DOHH2 (cell line): ENCODE results near the gene DONSON.
A peak's percentile ranks its signal among the peaks of the same experiment; 100 is the strongest.
"Not testable (repeated sequence)": the region's sequence is repeated elsewhere in the genome, so short reads cannot be mapped to it uniquely, and the experiment has no call there.

Experiments used
- H3F3A ChIP-seq: fragments of 200-600 bp; sonication (generic), shearing (Covaris generic); 2 replicates; pipeline ENCODE4 v1.6.0; 2016; ENCODE audit warnings: antibody characterized with exemption, mild to moderate bottlenecking; ENCODE audit not compliant: control insufficient read depth, insufficient read depth
- H3K27ac ChIP-seq: fragments of 200-600 bp; sonication (generic); 2 replicates; pipeline ENCODE4 v1.5.1; 2014; ENCODE audit warnings: low read depth, mild to moderate bottlenecking, low read length, moderate library complexity
- H3K27me3 ChIP-seq: fragments of 200-600 bp; sonication (generic); 2 replicates; pipeline ENCODE4 v1.6.1; 2014; ENCODE audit warnings: mild to moderate bottlenecking, low read length, mixed read lengths; ENCODE audit not compliant: control insufficient read depth
- H3K36me3 ChIP-seq: fragments of 200-600 bp; sonication (generic); 2 replicates; pipeline ENCODE4 v1.6.1; 2014; ENCODE audit warnings: mild to moderate bottlenecking, low read length, moderate library complexity, mixed read lengths; ENCODE audit not compliant: control insufficient read depth
- H3K4me1 ChIP-seq: fragments of 200-600 bp; sonication (generic); 2 replicates; pipeline ENCODE4 v1.6.1; 2014; ENCODE audit warnings: mild to moderate bottlenecking, low read length, mixed read lengths; ENCODE audit not compliant: control insufficient read depth
- H3K4me2 ChIP-seq: fragments of 200-600 bp; sonication (generic); 2 replicates; pipeline ENCODE4 v1.6.0; 2014; ENCODE audit warnings: mild to moderate bottlenecking, low read length, moderate library complexity
- H3K4me3 ChIP-seq: fragments of 200-600 bp; sonication (generic); 2 replicates; pipeline ENCODE4 v1.5.1; 2014; ENCODE audit warnings: mild to moderate bottlenecking, low read length, mixed read lengths
- H3K79me2 ChIP-seq: fragments of 200-600 bp; sonication (generic); 2 replicates; pipeline ENCODE4 v1.6.1; 2014; ENCODE audit warnings: mild to moderate bottlenecking, low read length, mixed read lengths; ENCODE audit not compliant: control insufficient read depth
- H3K9me2 ChIP-seq: fragments of 200-600 bp; sonication (generic); replicated peaks from 2 replicates; pipeline ENCODE4 v1.6.1; 2014; ENCODE audit warnings: mild to moderate bottlenecking, low read length, mixed read lengths; ENCODE audit not compliant: control insufficient read depth
- H3K9me3 ChIP-seq: fragments of 200-600 bp; sonication (generic); 2 replicates; pipeline ENCODE4 v1.6.1; 2014; ENCODE audit warnings: antibody characterized with exemption, low read length, mixed read lengths; ENCODE audit not compliant: control insufficient read depth, insufficient read depth
- H4K20me1 ChIP-seq: fragments of 200-600 bp; sonication (generic); 2 replicates; pipeline ENCODE4 v1.6.0; 2014; ENCODE audit warnings: low read depth, mild to moderate bottlenecking, antibody characterized with exemption, low read length, moderate library complexity; ENCODE audit not compliant: control insufficient read depth, insufficient read depth
- CTCF ChIP-seq: fragments of 200-600 bp; sonication (generic); IDR thresholded peaks from one replicate; pipeline ENCODE4 v1.5.1; 2014; ENCODE audit warnings: antibody characterized with exemption, mild to moderate bottlenecking, low read depth, low read length; ENCODE audit not compliant: poor library complexity, severe bottlenecking
- EZH2phosphoT487 ChIP-seq: fragments of 200-600 bp; sonication (generic); IDR thresholded peaks from 2 replicates; pipeline ENCODE4 v1.6.1; 2017; ENCODE audit warnings: borderline replicate concordance, mild to moderate bottlenecking, antibody characterized with exemption, low read length, moderate library complexity, mixed read lengths

Gene DONSON

GRCh38 chr21:33578959-33579542 is 9.4 kb downstream of the DONSON start:
- no peak overlapping the region for H3K4me3 ChIP-seq
- H3K27me3 ChIP-seq = no peaks in the 10 kb centered on the region
- no peaks in the 10 kb centered on the region for H3K9me3 ChIP-seq
- peaks cover 84% of the 10 kb centered on the region for H3K36me3 ChIP-seq
- no peaks in the 10 kb centered on the region for H3K4me1 ChIP-seq
- 0 out of 2 replicates have a peak overlapping the region, but pooled peaks have one; percentile 6 for H3K27ac ChIP-seq
- TF ChIP-seq CTCF = no peak
- no peak for TF ChIP-seq EZH2phosphoT487
- no peaks in the 10 kb centered on the region for H3K79me2 ChIP-seq
- no peaks in the 10 kb centered on the region for H4K20me1 ChIP-seq
- no peaks in the 10 kb centered on the region for H3K9me2 ChIP-seq
- peaks cover 55% of the 10 kb centered on the region for H3F3A ChIP-seq
- no peak overlapping the region for H3K4me2 ChIP-seq

GRCh38 chr21:33578214-33578613 is 10.3 kb downstream of the DONSON start:
- no peaks in the 10 kb centered on the region for H4K20me1 ChIP-seq
- H3K79me2 ChIP-seq = 0 out of 2 replicates have a peak, but pooled peaks cover 3% of the 10 kb centered on the region
- peaks cover 62% of the 10 kb centered on the region for H3F3A ChIP-seq
- H3K27ac ChIP-seq = no peak overlapping the region
- TF ChIP-seq CTCF = no peak
- TF ChIP-seq EZH2phosphoT487 = no peak
- H3K4me3 ChIP-seq = no peak overlapping the region
- H3K36me3 ChIP-seq = peaks cover 87% of the 10 kb centered on the region
- no peak overlapping the region for H3K4me2 ChIP-seq
- no peaks in the 10 kb centered on the region for H3K9me3 ChIP-seq
- H3K27me3 ChIP-seq = no peaks in the 10 kb centered on the region
- no peaks in the 10 kb centered on the region for H3K9me2 ChIP-seq
- H3K4me1 ChIP-seq = no peaks in the 10 kb centered on the region

GRCh38 chr21:33576741-33577141 is 11.7 kb downstream of the DONSON start:
- H3K27me3 ChIP-seq, H3K27ac ChIP-seq, H4K20me1 ChIP-seq, H3K9me3 ChIP-seq, H3K79me2 ChIP-seq, H3K4me3 ChIP-seq, H3K4me1 ChIP-seq, H3K4me2 ChIP-seq, H3K9me2 ChIP-seq: not testable (repeated sequence)
- peaks cover 88% of the 10 kb centered on the region for H3K36me3 ChIP-seq
- H3F3A ChIP-seq = peaks cover 61% of the 10 kb centered on the region

GRCh38 chr21:33572350-33572749 is 16.1 kb downstream of the DONSON start:
- TF ChIP-seq EZH2phosphoT487 = no peak
- no peak for TF ChIP-seq CTCF
- peaks cover 97% of the 10 kb centered on the region for H3K36me3 ChIP-seq
- H3K9me2 ChIP-seq = no peaks in the 10 kb centered on the region
- peaks cover 49% of the 10 kb centered on the region for H3F3A ChIP-seq
- no peaks in the 10 kb centered on the region for H4K20me1 ChIP-seq
- H3K9me3 ChIP-seq = no peaks in the 10 kb centered on the region
- no peaks in the 10 kb centered on the region for H3K4me1 ChIP-seq
- no peak overlapping the region for H3K27ac ChIP-seq
- no peak overlapping the region for H3K4me3 ChIP-seq
- H3K27me3 ChIP-seq = no peaks in the 10 kb centered on the region
- H3K4me2 ChIP-seq = no peak overlapping the region
- peaks cover 29% of the 10 kb centered on the region for H3K79me2 ChIP-seq
